GM10248 (cell line): ENCODE data around the gene MRPS18C.

ENCODE experiments used
- CTCF ChIA-PET: fragments of 300-600 bp; sonication (Branson Sonifier 250); formaldehyde crosslinking; extraction: SDS; loops from one replicate; lab custom pipeline; 2021; ENCODE audit warnings: antibody characterized with exemption; lab: Yijun Ruan, JAX
- POLR2A ChIA-PET: fragments of 350-650 bp; sonication (Branson Sonifier 250); formaldehyde crosslinking; extraction: SDS; loops from one replicate; lab custom pipeline; 2020; ENCODE audit warnings: antibody characterized with exemption; lab: Yijun Ruan, JAX
- DNase-seq: peaks from one replicate; pipeline ENCODE4 v3.0.0; 2012; ENCODE audit errors: extremely low spot score
- CTCF ChIP-seq: IDR thresholded peaks from 2 replicates; pipeline ENCODE4 v1.5.1; 2012; ENCODE audit warnings: mild to moderate bottlenecking, low read depth; ENCODE audit errors: extremely low read depth, missing control alignments, control extremely low read depth

MRPS18C gene

DNA sequence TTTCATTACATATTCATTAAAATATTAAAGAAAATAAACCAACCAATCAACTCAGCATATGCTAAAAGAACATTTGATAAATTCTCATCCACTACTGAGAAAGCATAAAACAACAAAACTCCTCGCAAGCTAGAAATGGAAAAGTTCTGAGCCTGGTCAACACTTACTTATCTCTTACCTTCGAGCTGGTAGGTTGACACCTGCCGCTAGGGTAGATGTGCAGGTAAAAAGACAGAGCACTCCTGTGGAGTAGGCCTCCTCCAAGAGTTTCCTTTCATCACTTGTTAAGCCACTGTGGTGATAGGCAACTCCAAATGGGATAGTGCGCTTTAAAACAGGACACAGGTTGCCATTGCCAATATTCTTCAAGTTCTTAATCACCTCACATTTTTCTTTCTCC lies 19.2 kb upstream of the MRPS18C start:
- ChIA-PET POLR2A (no interaction called here), CTCF (interaction anchor here (1.3 kb wide), 1 partner anchor 13 kb away, joined by 3 read pairs; no protein-coding TSS in a partner anchor)
- no peak for TF ChIP-seq CTCF
- DNase-seq: no peak

DNA sequence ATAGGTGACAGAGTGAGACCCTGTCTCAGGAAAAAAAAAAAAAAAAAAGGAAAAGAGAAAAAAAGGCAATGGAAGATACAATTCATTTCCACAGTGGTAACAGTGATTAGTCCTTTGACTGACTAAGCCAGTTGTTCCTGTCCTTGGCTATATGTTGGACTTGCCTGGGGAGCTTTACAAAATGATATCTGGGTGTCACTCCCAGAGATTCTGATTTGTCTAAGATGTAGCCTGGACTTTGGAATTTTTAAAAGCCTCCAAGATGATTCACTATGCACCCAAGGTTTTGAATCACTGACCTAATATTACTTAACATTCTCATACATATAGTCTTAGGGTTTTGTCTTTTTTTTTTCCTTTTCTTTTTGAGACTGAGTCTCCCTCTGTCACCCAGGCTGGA lies 17.1 kb upstream of the MRPS18C start:
- ChIA-PET CTCF (interaction anchor here (1.0 kb wide), 1 partner anchor 34 kb away, joined by 3 read pairs; no protein-coding TSS in a partner anchor), POLR2A (interaction anchor here (0.7 kb wide), 3 partner anchors 20 to 188 kb away, joined by 5 to 7 read pairs (median 5); no protein-coding TSS in a partner anchor)
- DNase-seq: no peak
- no peak for TF ChIP-seq CTCF

DNA sequence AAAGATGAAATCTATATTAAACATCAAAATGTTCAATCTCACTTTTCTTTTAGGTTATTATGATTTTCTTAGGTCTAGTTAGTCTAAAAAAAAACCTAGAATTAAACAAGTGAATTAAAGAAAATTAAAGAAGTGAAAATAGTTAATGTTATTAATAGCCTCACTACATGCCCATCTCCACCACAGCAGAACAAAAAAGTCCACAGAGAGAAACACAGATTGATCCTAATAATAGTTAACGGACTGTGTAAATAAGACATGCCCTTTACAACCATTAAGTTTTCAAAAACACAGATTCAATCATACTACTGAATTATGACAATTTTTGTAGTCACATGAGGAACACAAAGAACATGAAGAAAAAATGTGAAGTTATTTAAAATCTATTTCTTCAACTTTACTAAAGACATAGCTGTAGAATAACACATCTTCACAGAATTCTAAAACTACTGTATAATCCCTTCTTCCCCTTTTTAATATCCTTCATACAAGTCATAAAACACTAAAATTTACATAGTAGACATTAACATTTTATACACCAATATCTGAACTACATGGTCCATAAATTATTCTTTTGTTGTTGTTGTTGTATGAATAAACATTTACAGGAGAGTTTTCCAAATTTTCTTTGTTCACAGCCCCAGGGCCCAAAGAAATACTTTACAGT lies 15.6 kb upstream of the MRPS18C start:
- ChIA-PET CTCF (interaction anchor here (1.0 to 2.0 kb wide), 5 partner anchors 9 to 50 kb away, joined by 3 to 9 read pairs (median 3); partner anchors contain the start of genes HELQ and MRPS18C), POLR2A (no interaction called here)
- no peak for DNase-seq
- no peak for TF ChIP-seq CTCF

DNA sequence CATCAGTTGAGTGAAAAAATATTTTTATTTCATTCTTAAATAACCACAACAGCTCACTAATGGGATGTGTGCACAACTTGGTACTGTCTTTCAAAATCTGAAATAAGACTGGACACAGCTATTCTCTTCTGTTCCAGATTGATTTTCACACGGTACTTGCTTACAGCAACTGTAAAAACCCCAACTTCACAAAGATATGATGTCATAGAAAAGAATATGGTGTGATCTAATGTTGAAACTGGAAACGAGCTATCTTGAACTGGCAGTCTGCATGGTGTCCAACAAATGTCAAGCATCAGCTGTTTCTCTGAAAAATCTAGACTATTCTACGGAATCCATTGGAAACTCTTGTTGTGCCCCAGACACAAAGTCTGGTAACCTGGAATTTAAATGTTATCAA lies 15.0 kb upstream of the MRPS18C start:
- POLR2A ChIA-PET: interaction anchor here (0.8 kb wide), 1 partner anchor 14 kb away, joined by 3 read pairs; no protein-coding TSS in a partner anchor
- no peak for TF ChIP-seq CTCF
- CTCF ChIA-PET: interaction anchor here (1.0 to 2.0 kb wide), 5 partner anchors 8 to 50 kb away, joined by 3 to 9 read pairs (median 3); partner anchors contain the start of genes HELQ and MRPS18C
- peak; percentile 17 for DNase-seq

- POLR2A ChIA-PET: no interaction called here
- CTCF ChIA-PET: interaction anchor here (1.0 kb wide), 1 partner anchor 8 kb away, joined by 3 read pairs; no protein-coding TSS in a partner anchor
- no peak for DNase-seq
- TF ChIP-seq CTCF: no peak
Measured at GRCh38 chr4:83449009-83449408, 6.8 kb upstream of the MRPS18C start.

GRCh38 chr4:83454686-83455085 lies 1.2 kb upstream of the MRPS18C start:
- ChIA-PET CTCF (interaction anchor here (1.2 to 2.7 kb wide), 5 partner anchors 10 to 50 kb away, joined by 3 to 15 read pairs (median 5); no protein-coding TSS in a partner anchor), POLR2A (interaction anchor here (0.6 to 0.7 kb wide), 3 partner anchors 14 to 1025 kb away, joined by 3 to 4 read pairs (median 3); no protein-coding TSS in a partner anchor)
- DNase-seq: no peak
- no peak for TF ChIP-seq CTCF
